ENCODE results near the gene GRAP2.
"Not testable (repeated sequence)": the region's sequence is repeated elsewhere in the genome, so short reads cannot be mapped to it uniquely, and the experiment has no call there.

GRAP2 gene

GRCh38 chr22:39988386-39989114, 87.7 kb downstream of the GRAP2 start:
- DNase-seq (ENCODE audit: low read depth), result no peak
- no peak overlapping the region for H3K4me3 ChIP-seq (ENCODE audit: low read depth, low read length)
- TF ChIP-seq, protein P1, sequence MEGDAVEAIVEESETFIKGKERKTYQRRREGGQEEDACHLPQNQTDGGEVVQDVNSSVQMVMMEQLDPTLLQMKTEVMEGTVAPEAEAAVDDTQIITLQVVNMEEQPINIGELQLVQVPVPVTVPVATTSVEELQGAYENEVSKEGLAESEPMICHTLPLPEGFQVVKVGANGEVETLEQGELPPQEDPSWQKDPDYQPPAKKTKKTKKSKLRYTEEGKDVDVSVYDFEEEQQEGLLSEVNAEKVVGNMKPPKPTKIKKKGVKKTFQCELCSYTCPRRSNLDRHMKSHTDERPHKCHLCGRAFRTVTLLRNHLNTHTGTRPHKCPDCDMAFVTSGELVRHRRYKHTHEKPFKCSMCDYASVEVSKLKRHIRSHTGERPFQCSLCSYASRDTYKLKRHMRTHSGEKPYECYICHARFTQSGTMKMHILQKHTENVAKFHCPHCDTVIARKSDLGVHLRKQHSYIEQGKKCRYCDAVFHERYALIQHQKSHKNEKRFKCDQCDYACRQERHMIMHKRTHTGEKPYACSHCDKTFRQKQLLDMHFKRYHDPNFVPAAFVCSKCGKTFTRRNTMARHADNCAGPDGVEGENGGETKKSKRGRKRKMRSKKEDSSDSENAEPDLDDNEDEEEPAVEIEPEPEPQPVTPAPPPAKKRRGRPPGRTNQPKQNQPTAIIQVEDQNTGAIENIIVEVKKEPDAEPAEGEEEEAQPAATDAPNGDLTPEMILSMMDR (conservative IDR thresholded peaks at IDR 0.05; ENCODE audit: low read depth, low read length), result no peak

DNA sequence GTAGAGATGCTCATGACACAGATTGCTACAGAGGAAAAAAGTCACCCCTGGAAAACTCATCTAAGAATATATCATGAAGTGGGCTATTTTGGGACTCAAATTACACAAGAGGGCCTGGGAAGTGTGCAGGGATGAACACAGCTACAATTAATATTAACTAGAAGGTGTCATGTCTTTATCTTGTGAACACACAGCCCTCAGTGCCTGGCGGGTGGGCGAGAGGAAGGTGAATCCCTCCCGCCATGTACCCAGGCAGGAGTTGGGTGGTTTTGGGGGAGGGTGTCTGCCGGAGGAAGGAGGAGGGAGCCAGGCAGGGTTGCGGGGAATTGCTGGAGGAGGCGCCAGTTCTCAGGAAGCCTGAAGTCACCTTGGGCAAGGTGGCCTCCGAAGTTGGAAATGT, 88.7 kb downstream of the GRAP2 start:
- no peak overlapping the region for H3K4me3 ChIP-seq (ENCODE audit: low read depth, low read length)
- no peak for DNase-seq (ENCODE audit: low read depth)
- TF ChIP-seq, protein P1 (conservative IDR thresholded peaks at IDR 0.05; ENCODE audit: low read depth, low read length), result no peak

- no peak for DNase-seq (ENCODE audit: low read depth)
- no peak overlapping the region for H3K4me3 ChIP-seq (ENCODE audit: low read depth, low read length)
- TF ChIP-seq, protein P1 (conservative IDR thresholded peaks at IDR 0.05; ENCODE audit: low read depth, low read length), result no peak
Measured at GRCh38 chr22:39990686-39991085, 89.8 kb downstream of the GRAP2 start.

DNA sequence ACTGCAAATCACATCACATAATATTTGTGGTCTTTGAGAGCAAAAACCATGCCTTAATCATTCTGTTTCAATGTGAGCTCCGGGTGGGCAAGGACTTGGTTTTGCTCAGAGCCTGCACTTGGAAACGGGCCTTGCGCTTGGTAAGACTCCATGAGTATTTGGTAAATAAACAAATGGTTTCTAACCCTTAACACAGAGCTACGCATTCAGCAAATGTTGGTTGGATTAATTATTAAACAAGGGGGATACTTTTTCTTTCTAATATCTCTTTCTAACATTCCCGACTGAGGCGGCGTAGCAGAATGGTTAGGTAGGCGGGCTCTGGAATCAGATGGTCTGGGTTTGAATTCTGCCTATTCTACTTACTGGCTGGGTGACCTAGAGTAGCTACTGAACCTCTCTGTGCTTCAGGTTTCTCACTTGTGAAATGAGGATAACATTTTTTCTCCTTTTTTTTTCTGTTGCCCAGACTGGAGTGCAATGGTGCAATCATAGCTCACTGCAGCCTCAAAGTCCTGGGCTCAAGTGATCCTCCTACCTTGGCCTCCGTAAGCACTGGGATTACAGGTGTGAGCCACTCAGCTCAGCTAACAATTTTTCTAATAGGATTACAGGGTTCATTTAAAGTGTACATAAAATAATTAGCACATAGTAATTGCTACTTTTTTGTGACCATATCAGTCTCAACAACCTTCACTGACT, 90.4 kb downstream of the GRAP2 start:
- no peak for DNase-seq (ENCODE audit: low read depth)
- no peak overlapping the region for H3K4me3 ChIP-seq (ENCODE audit: low read depth, low read length)
- TF ChIP-seq, protein P1 (conservative IDR thresholded peaks at IDR 0.05; ENCODE audit: low read depth, low read length), result no peak

DNA sequence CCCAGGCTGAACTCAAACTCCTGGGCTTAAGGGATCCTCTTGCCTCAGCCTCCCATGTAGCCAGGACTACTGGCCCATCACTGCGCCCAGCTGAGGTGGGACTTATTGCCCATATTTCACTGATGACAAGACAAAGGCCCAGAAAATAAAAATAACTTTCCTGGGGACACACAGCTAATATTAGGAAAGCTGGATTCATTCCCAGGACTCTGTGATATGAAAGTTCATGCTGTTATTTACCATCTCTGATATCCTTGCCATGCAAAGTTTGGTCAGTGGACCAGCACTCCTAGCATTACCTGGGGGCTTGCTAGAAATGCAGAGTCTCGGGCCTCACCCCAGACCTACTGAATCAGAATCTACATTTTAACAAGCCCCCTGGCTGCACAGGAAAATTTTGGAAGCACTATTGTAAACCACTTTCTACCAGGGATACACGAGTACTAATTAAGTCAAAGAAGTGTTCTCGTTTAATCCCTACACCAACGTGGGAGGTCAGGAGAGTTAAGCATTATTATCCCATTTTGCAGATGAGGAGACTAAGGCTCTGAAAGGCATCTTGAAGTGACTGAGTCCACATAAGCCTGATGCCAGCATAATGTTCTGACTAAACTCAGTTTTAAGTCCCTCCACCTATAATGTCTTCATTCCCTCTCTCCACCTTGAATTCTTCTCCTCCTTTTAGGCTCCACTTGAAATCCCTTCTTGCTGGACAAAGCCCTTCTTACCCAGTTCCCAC, 91.4 kb downstream of the GRAP2 start:
- no peak for DNase-seq (ENCODE audit: low read depth)
- TF ChIP-seq, protein P1 (conservative IDR thresholded peaks at IDR 0.05; ENCODE audit: low read depth, low read length), result no peak
- H3K4me3 ChIP-seq (ENCODE audit: low read depth, low read length), result no peak overlapping the region

DNA sequence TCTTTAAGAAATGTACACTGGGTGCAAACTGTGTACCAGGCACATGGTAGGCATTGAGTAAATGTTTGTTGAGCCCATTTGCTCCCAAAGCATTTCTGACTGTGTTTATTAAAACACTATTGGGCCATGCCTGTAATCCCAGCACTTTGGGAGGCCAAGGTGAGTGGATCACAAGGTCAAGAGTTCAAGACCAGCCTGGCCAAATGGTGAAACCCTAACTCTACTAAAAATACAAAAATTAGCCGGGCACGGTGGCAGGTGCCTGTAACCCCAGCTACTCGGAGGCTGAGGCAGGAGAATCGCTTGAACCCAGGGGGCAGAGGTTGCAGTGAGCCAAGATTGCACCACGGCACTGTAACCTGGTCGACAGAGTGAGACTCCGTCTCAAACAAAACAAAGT, 92.0 kb downstream of the GRAP2 start:
- H3K4me3 ChIP-seq (ENCODE audit: low read depth, low read length); DNase-seq (ENCODE audit: low read depth): not testable (repeated sequence)

DNA sequence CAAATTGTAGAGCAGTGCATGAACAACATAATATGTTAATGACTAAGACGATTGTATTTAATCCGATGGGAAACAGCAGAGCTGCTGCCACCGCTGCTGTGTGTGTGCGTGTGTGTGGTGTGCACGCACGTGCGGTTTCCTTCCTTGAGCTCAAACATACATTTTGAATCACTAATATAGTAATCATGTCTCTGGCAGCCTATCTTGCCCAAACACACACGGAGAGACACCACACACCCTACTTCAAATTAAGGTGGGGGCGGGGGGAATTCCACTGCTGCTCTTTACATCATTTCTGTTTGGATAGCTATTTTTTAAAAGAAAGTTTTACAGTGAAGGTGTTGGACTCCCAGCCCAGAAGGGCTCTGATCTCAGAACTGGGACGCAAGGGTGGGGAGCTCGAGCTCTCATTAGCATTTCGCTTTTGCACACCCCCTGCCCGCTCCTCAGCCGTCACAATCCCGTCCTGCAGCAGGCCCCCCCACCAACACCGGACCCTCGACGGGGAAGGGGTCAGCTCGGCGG, 93.2 kb downstream of the GRAP2 start:
- TF ChIP-seq, protein P1 (conservative IDR thresholded peaks at IDR 0.05; ENCODE audit: low read depth, low read length), result no peak
- H3K4me3 ChIP-seq (ENCODE audit: low read depth, low read length), result no peak overlapping the region
- no peak for DNase-seq (ENCODE audit: low read depth)

All from choroid plexus epithelial cell (primary cell).